Sigmoid colon (tissue), 7 donors: ENCODE measurements around the gene SIPA1L3. TPM values are rescaled to one million over a fixed set of nuclear protein-coding genes. Genes with fewer than 3 reads are reported as not detected.

Experiments used
- DNase-seq: peaks from one replicate; pipeline ENCODE4 v3.0.0-alpha.2; 2019
- H3K27ac ChIP-seq, 4 donors: fragments of 200-600 bp; sonication (generic); one replicate each; pipeline ENCODE4 v1.5.1; 2016 to 2019; ENCODE audit warnings: mild to moderate bottlenecking in 1 of 4
- H3K27me3 ChIP-seq, 3 donors: fragments of 200-600 bp; sonication (generic); one replicate each; pipeline ENCODE4 v1.5.1; 2019; ENCODE audit warnings: mild to moderate bottlenecking in 1 of 3
- H3K36me3 ChIP-seq, 4 donors: fragments of 200-600 bp; sonication (generic); one replicate each; pipeline ENCODE4 v1.5.1; 2016 to 2019
- H3K4me1 ChIP-seq, 4 donors: fragments of 200-600 bp; sonication (generic); one replicate each; pipeline ENCODE4 v1.5.1; 2017 to 2019
- H3K4me3 ChIP-seq, 4 donors: fragments of 200-600 bp; sonication (generic); one replicate each; pipeline ENCODE4 v1.5.1; 2017 to 2019; ENCODE audit warnings: mild to moderate bottlenecking in 2 of 4, moderate library complexity in 1 of 4
- H3K9me3 ChIP-seq, 4 donors: fragments of 200-600 bp in 3 of 4; sonication (generic) in 3 of 4; one replicate each; pipeline versions ENCODE4 v1.5.1 to v1.6.1; 2013 to 2019
- EP300 ChIP-seq, 4 donors: sonication (generic); formaldehyde crosslinking; IDR thresholded peaks; one replicate each; pipeline ENCODE4 v1.6.1; 2017; ENCODE audit warnings: antibody characterized with exemption in 4 of 4
- POLR2A ChIP-seq, 2 donors: fragments of 450-650 bp; IDR thresholded peaks; one replicate each; pipeline ENCODE4 v1.6.1; 2016; ENCODE audit warnings: antibody characterized with exemption in 2 of 2, mild to moderate bottlenecking in 2 of 2, moderate library complexity in 2 of 2
- POLR2AphosphoS5 ChIP-seq, 4 donors: sonication (generic); formaldehyde crosslinking; IDR thresholded peaks; one replicate each; pipeline ENCODE4 v1.6.1; 2017; ENCODE audit warnings: antibody characterized with exemption in 4 of 4
- WGBS, 2 donors: extraction: QIAGEN DNeasy Blood & Tissue Kit; methylation state at CpG; one replicate each; pipeline ENCODE4 v1.1.7; 2013; 5-methylcytosine and 5-hydroxymethylcytosine counted together
- intact Hi-C: fragments of 100-400 bp; cut with DNase I; formaldehyde crosslinking; loops from one replicate; pipeline ENCODE4 v1.15.1; 2023
- polyA plus RNA-seq, 3 donors: library from polyadenylated mRNA; stranded (reverse); fragments of 200-250 nt; gene quantifications; one replicate each; pipeline ENCODE4 v1.2.3, GENCODE V29; 2013
- total RNA-seq, 4 donors: library from RNA; depleted of rRNA; stranded (reverse); fragments of >200 nt; gene quantifications; one replicate each; pipeline ENCODE4 v1.1.0, GENCODE V29; 2016
- TF ChIP-seq, protein P1 (sequence below), 4 experiments: fragments of 450-650 bp in 3 of 4; fragments of 200-600 bp in 1 of 4; IDR thresholded peaks; one replicate each; pipeline ENCODE4 v1.5.1; 2016 to 2019; ENCODE audit warnings: antibody characterized with exemption in 4 of 4, mild to moderate bottlenecking in 3 of 4, moderate library complexity in 2 of 4
- donor health status: healthy with polysubstance abuse.
- donor health status: Bipolar disorder and iron deficiency.
- donor health status: healthy.

The SIPA1L3 gene
- total and polyA plus RNA-seq, 7 donors, result 7.7 to 47.9 (median 9.9) TPM

DNA sequence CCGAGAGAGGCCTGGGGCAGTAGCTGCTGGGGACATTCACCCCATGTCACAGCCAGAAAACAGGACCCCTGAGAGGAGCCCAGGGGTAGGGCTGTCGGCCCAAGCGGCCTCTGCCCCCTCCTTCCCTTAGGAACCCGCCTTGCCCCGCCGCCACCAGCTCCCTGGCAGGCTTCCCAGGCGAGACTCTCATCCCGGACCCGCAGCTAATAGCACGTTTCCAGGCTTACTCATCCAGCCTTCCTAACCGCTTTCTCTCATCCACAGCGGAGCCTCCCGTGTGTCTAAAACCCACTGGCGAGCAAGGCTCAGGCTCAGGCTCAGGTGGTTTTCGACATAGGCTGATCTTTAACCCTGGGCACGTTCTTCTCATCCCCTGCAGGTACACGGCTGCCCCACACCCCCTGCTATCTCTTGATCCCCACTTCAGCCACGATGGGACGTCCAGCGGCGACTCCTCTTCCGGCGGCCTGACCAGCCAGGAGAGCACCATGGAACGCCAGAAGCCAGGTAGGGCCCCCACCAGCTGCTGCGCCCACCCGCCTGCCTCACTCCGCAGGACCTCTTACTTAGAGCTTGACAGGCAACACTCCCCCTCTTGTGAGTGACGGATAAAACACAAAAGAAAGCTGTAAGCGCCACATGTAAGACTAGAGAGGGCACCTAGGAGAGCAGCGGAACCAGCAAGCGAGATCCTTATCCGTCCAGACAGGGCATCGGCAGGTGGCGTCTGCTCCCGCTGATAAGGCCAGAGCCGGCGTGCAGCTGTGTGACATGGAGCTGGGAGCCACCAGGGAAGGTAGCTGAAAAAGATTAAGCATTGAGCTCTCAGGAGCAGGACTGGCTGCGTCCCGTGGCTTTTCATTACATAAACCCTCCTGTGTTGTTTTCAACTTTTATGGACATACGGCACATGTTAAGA lies 245.7 kb downstream of the SIPA1L3 start:
- H3K36me3 ChIP-seq, result peaks cover 0 to 37% (median 5%) of the 10 kb centered on the region in 4 donors
- intact Hi-C loops, result no loop called here

DNA sequence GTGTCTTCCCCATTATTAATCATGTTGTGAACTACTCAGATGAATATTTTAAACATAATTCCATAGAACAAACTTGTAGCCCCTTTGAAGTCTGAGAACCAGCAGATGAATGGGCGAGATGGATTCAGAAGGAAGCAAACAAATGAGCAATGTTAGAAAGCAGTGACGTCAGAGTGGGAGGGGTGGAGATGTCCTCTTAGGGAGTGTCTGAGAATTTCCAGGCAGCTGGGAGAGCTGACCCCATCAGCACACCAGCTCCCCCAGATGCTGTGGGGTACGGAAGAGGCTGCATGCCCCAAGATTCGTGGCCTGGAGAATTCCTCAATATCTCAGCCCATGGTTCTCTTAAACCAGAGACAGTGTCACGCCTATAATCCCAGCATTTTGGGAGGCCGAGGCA lies 248.4 kb downstream of the SIPA1L3 start:
- H3K9me3 ChIP-seq, result no peaks in the 10 kb centered on the region
- intact Hi-C loops, result no loop called here
- no peaks in the 10 kb centered on the region for H3K27me3 ChIP-seq
- H3K4me1 ChIP-seq, result no peaks in the 10 kb centered on the region
- H3K36me3 ChIP-seq, result peaks cover 0 to 48% (median 5%) of the 10 kb centered on the region in 4 donors
- H3K27ac ChIP-seq, result no peak overlapping the region
- TF ChIP-seq, protein P1, sequence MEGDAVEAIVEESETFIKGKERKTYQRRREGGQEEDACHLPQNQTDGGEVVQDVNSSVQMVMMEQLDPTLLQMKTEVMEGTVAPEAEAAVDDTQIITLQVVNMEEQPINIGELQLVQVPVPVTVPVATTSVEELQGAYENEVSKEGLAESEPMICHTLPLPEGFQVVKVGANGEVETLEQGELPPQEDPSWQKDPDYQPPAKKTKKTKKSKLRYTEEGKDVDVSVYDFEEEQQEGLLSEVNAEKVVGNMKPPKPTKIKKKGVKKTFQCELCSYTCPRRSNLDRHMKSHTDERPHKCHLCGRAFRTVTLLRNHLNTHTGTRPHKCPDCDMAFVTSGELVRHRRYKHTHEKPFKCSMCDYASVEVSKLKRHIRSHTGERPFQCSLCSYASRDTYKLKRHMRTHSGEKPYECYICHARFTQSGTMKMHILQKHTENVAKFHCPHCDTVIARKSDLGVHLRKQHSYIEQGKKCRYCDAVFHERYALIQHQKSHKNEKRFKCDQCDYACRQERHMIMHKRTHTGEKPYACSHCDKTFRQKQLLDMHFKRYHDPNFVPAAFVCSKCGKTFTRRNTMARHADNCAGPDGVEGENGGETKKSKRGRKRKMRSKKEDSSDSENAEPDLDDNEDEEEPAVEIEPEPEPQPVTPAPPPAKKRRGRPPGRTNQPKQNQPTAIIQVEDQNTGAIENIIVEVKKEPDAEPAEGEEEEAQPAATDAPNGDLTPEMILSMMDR (IDR thresholded peaks at IDR 0.05), result no peak
- TF ChIP-seq POLR2A (IDR thresholded peaks at IDR 0.05) (no peak), POLR2AphosphoS5 (IDR thresholded peaks at IDR 0.05) (no peak), EP300 (IDR thresholded peaks at IDR 0.05) (no peak)
- WGBS, 2 donors, result 83% methylated on average over 6 of the region's 6 CpGs
- no peak for DNase-seq
- H3K4me3 ChIP-seq, result no peak overlapping the region

More for the DNA sequence above, 245.7 kb downstream of the SIPA1L3 start:
- DNase-seq, result no peak
- Histone ChIP-seq H3K27ac (no peak overlapping the region), H3K4me3 (no peak overlapping the region), H3K4me1 (no peaks in the 10 kb centered on the region), H3K9me3 (no peaks in the 10 kb centered on the region), H3K27me3 (no peaks in the 10 kb centered on the region)
- TF ChIP-seq POLR2AphosphoS5 (IDR thresholded peaks at IDR 0.05) (no peak), EP300 (IDR thresholded peaks at IDR 0.05) (no peak), POLR2A (IDR thresholded peaks at IDR 0.05) (no peak)
- TF ChIP-seq, protein P1 (IDR thresholded peaks at IDR 0.05), result no peak
- 93 to 96% methylated on average over 40 of the region's 40 CpGs for WGBS, 2 donors

DNA sequence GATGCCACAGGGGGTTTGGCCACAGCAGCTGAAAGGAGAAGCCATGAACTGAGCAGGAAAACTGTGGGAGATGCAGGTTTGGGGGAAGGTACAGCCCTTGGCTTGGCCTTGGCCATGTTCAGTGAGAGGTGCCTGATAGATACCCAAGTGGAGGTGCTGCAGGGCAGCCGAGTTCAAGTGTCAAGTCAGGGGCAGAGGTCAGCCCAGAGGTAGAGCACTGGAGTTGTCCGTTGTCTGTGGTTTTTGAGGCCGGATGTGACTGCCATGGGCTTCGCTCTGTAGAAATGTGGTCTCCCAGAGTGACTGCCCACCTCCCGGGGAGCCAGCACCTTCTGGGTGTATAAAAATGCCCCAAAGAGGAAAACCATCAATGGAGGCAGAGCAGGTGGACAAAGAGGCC lies 251.7 kb downstream of the SIPA1L3 start:
- no peaks in the 10 kb centered on the region for H3K4me1 ChIP-seq
- no peaks in the 10 kb centered on the region for H3K27me3 ChIP-seq
- no peak overlapping the region for H3K27ac ChIP-seq
- no peak for DNase-seq
- peaks cover 0 to 49% (median 18%) of the 10 kb centered on the region in 4 donors for H3K36me3 ChIP-seq
- peaks cover 3 to 11% (median 10%) of the 10 kb centered on the region in 4 donors for H3K9me3 ChIP-seq
- TF ChIP-seq POLR2A (IDR thresholded peaks at IDR 0.05) (no peak), EP300 (IDR thresholded peaks at IDR 0.05) (no peak), POLR2AphosphoS5 (IDR thresholded peaks at IDR 0.05) (no peak)
- TF ChIP-seq, protein P1 (IDR thresholded peaks at IDR 0.05), result no peak
- WGBS, 2 donors, result 93 to 94% methylated on average over 5 of the region's 5 CpGs
- no peak overlapping the region for H3K4me3 ChIP-seq
- intact Hi-C loops, result no loop called here

DNA sequence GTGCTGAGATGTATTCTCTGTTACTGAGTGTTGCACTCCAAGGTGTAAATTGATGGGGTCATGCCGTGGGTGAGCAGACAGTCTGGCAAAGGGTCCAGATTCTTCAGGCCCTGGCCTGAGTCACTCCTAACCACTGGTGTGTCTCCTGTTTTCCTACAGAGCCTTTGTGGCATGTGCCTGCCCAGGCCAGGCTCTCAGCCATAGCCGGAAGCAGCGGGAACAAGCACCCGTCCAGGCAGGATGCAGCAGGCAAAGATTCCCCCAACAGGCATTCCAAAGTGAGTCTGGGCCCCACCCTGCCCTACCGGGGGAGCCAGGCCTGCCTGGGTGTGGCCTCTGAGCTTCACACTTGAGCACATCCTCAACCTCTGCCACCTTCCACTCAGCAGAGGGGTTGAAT lies 255.1 kb downstream of the SIPA1L3 start:
- Histone ChIP-seq H3K4me3 (no peak overlapping the region), H3K27me3 (no peaks in the 10 kb centered on the region), H3K9me3 (peaks cover 3 to 11% (median 10%) of the 10 kb centered on the region in 4 donors), H3K4me1 (no peaks in the 10 kb centered on the region), H3K36me3 (peaks cover 4 to 64% (median 32%) of the 10 kb centered on the region in 4 donors), H3K27ac (no peak overlapping the region)
- TF ChIP-seq, protein P1 (IDR thresholded peaks at IDR 0.05), result no peak
- TF ChIP-seq POLR2A (IDR thresholded peaks at IDR 0.05) (no peak), POLR2AphosphoS5 (IDR thresholded peaks at IDR 0.05) (no peak), EP300 (IDR thresholded peaks at IDR 0.05) (no peak)
- 96 to 97% methylated on average over 5 of the region's 5 CpGs for WGBS, 2 donors
- no peak for DNase-seq
- intact Hi-C loops, result no loop called here
